SU-DHL-6 (cell line): ENCODE data around the gene UBE2J2.
"Not testable (repeated sequence)": the region's sequence is repeated elsewhere in the genome, so short reads cannot be mapped to it uniquely, and the experiment has no call there.

Experiments used
- H2AFZ ChIP-seq: fragments of 200-600 bp; sonication (generic); 2 replicates; pipeline ENCODE4 v1.6.1; 2014; ENCODE audit warnings: low read depth, mild to moderate bottlenecking, moderate library complexity, mixed read lengths, antibody characterized with exemption, low read length; ENCODE audit not compliant: severe bottlenecking
- H3F3A ChIP-seq: fragments of 200-600 bp; shearing (Covaris generic); 2 replicates; pipeline ENCODE4 v1.6.0; 2016; ENCODE audit warnings: antibody characterized with exemption, mild to moderate bottlenecking; ENCODE audit not compliant: insufficient read depth
- H3K27ac ChIP-seq: fragments of 200-600 bp; sonication (generic); 2 replicates; pipeline ENCODE4 v1.5.1; 2016; ENCODE audit warnings: low read depth, mild to moderate bottlenecking, low read length, moderate library complexity, mixed read lengths
- H3K27me3 ChIP-seq: fragments of 200-600 bp; sonication (generic), shearing (Covaris generic); 2 replicates; pipeline ENCODE4 v1.6.0; 2014; ENCODE audit warnings: mild to moderate bottlenecking, low read length
- H3K36me3 ChIP-seq: fragments of 200-600 bp; sonication (generic); 2 replicates; pipeline ENCODE4 v1.6.1; 2014; ENCODE audit warnings: mild to moderate bottlenecking, low read length, mixed read lengths
- H3K4me2 ChIP-seq: fragments of 300-600, 200-600 bp; shearing (Covaris generic), sonication (generic); 2 replicates; pipeline ENCODE4 v1.6.0; 2014; ENCODE audit warnings: low read length, low read depth, mild to moderate bottlenecking; ENCODE audit not compliant: poor library complexity, severe bottlenecking
- H3K4me3 ChIP-seq: fragments of 200-600 bp; sonication (generic); 2 replicates; pipeline ENCODE4 v1.5.1; 2014; ENCODE audit warnings: antibody characterized with exemption, low read length, mild to moderate bottlenecking, mixed read lengths; ENCODE audit not compliant: insufficient read depth, poor library complexity, severe bottlenecking
- H3K79me2 ChIP-seq: fragments of 200-600 bp; sonication (generic); 2 replicates; pipeline ENCODE4 v1.6.1; 2014; ENCODE audit warnings: mild to moderate bottlenecking, low read length, moderate library complexity; ENCODE audit not compliant: insufficient read depth
- H3K9ac ChIP-seq: fragments of 200-600 bp; sonication (generic); 2 replicates; pipeline ENCODE4 v1.7.0; 2014; ENCODE audit warnings: mild to moderate bottlenecking, low read length
- H3K9me2 ChIP-seq: fragments of 200-600 bp; sonication (generic); replicated peaks from 2 replicates; pipeline ENCODE4 v1.6.1; 2014; ENCODE audit warnings: low read length; ENCODE audit not compliant: insufficient read depth
- H3K9me3 ChIP-seq: fragments of 200-600 bp; sonication (generic); 2 replicates; pipeline ENCODE4 v1.6.1; 2014; ENCODE audit warnings: low read length, mixed read lengths; ENCODE audit not compliant: insufficient read depth
- H4K20me1 ChIP-seq: fragments of 200-600 bp; sonication (generic); 2 replicates; pipeline ENCODE4 v1.6.1; 2014; ENCODE audit warnings: low read depth, mild to moderate bottlenecking, antibody characterized with exemption, low read length, moderate library complexity, mixed read lengths
- CTCF ChIP-seq: fragments of 200-600 bp; sonication (generic); IDR thresholded peaks from one replicate; pipeline ENCODE4 v1.5.1; 2017; ENCODE audit warnings: antibody characterized with exemption, mild to moderate bottlenecking, low read length, moderate library complexity; ENCODE audit not compliant: insufficient read depth, poor library complexity, severe bottlenecking
- EZH2phosphoT487 ChIP-seq: fragments of 200-600 bp; sonication (generic), shearing (Covaris generic); conservative IDR thresholded peaks from 2 replicates; pipeline ENCODE4 v1.6.1; 2018; ENCODE audit warnings: mild to moderate bottlenecking, antibody characterized with exemption, low read length, moderate library complexity, mixed read lengths

Gene UBE2J2

DNA sequence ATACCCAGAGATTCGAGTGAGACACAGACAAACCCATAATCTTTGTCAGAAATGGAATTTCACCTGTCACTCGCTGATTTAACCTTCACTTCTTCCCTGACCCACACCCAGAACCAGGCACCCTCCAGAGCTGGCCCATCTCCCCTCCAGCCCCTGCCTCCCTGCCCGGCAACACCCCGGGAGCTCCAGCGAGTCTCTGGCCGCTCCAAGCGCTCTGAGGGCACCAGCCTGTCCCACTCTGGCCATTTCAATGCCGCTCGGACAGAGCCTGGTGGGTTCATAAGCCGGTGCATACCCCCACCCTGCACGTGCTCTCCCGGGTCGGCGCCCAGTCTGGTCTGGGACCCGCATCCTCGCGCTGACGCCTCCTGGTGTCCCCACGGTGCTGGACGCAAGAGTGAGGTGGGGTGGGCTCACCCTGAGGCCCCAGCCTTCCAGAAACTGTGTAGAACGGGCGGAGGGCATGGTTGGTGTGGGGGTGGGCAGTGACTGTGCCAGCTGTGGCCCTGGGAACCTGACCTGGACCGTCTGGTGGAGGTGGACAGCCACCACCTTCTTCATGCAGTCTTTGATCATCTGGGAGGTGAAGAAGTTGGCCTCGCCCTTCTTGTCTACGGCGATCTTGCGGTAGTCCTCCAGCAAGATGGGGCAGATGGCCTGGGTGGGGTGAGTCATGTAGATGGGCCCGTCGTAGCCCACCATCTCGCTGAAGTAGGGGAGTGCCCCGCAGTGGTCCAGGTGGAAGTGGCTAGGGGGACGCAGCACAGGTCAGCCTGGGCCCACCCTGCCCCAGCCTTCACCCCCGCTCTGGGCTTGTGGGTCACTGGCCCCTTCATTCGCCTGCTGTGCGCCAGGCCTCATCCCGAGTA, 45.4 kb upstream of the UBE2J2 start:
- Histone ChIP-seq H3K9me3 (no peaks in the 10 kb centered on the region), H3K79me2 (peaks cover 42% of the 10 kb centered on the region), H3K4me2 (no peak overlapping the region), H3K9ac (no peak overlapping the region), H3K27ac (no peak overlapping the region), H3F3A (peaks cover 22% of the 10 kb centered on the region), H3K36me3 (no peaks in the 10 kb centered on the region), H3K27me3 (no peaks in the 10 kb centered on the region), H3K9me2 (no peaks in the 10 kb centered on the region), H3K4me3 (no peak overlapping the region), H2AFZ (no peak overlapping the region), H4K20me1 (no peaks in the 10 kb centered on the region; the same call in 1 of the 2 replicates)
- TF ChIP-seq CTCF (no peak), EZH2phosphoT487 (no peak)

GRCh38 chr1:1318131-1318652, 44.5 kb upstream of the UBE2J2 start:
- H3K79me2 ChIP-seq = peaks cover 38% of the 10 kb centered on the region

GRCh38 chr1:1317420-1317819, 43.8 kb upstream of the UBE2J2 start:
- H3K27ac ChIP-seq = no peak overlapping the region
- no peak overlapping the region for H3K4me2 ChIP-seq
- peaks cover 31% of the 10 kb centered on the region for H3K79me2 ChIP-seq
- H3F3A ChIP-seq = peaks cover 22% of the 10 kb centered on the region
- no peak overlapping the region for H2AFZ ChIP-seq
- TF ChIP-seq CTCF (no peak), EZH2phosphoT487 (no peak)
- no peaks in the 10 kb centered on the region for H4K20me1 ChIP-seq
- H3K9ac ChIP-seq = no peak overlapping the region
- no peaks in the 10 kb centered on the region for H3K27me3 ChIP-seq
- H3K9me3 ChIP-seq = no peaks in the 10 kb centered on the region
- H3K4me3 ChIP-seq = no peak overlapping the region
- H3K9me2 ChIP-seq = no peaks in the 10 kb centered on the region
- no peaks in the 10 kb centered on the region for H3K36me3 ChIP-seq

More at GRCh38 chr1:1318131-1318652, 44.5 kb upstream of the UBE2J2 start:
- TF ChIP-seq CTCF (no peak), EZH2phosphoT487 (no peak)
- Histone ChIP-seq H3K9me2 (no peaks in the 10 kb centered on the region), H3K27ac (no peak overlapping the region), H3K9me3 (no peaks in the 10 kb centered on the region), H4K20me1 (no peaks in the 10 kb centered on the region), H3K9ac (no peak overlapping the region), H3F3A (peaks cover 22% of the 10 kb centered on the region), H3K27me3 (no peaks in the 10 kb centered on the region), H3K36me3 (no peaks in the 10 kb centered on the region), H3K4me2 (no peak overlapping the region), H2AFZ (no peak overlapping the region), H3K4me3 (no peak overlapping the region)

DNA sequence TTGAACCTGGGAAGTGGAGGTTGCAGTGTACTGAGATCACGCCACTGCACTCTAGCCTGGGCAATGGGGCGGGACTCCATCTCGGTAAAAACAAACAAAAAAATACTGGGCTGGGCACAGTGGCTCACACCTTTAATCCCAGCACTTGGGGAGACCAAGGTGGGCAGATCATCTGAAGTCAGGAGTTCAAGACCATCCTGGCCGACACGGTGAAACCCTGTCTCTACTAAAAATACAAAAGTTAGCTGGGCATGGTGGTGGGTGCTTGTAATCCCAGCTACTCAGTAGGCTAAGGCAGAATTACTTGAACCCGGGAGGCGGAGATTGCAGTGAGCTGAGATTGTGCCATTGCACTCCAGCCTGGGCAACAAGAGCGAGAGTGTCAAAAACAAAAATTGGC, 42.5 kb upstream of the UBE2J2 start:
- not testable (repeated sequence) for H3K9me2 ChIP-seq, H3K27ac ChIP-seq, H3K4me3 ChIP-seq, H2AFZ ChIP-seq, H3K4me2 ChIP-seq, H3K27me3 ChIP-seq, H3K9me3 ChIP-seq, H4K20me1 ChIP-seq, H3K9ac ChIP-seq, H3K36me3 ChIP-seq
- Histone ChIP-seq H3F3A (peaks cover 22% of the 10 kb centered on the region), H3K79me2 (peaks cover 21% of the 10 kb centered on the region)
